ENCODE results near the gene TP53BP2.
"Not testable (repeated sequence)": the region's sequence is repeated elsewhere in the genome, so short reads cannot be mapped to it uniquely, and the experiment has no call there.

TP53BP2 gene

DNA sequence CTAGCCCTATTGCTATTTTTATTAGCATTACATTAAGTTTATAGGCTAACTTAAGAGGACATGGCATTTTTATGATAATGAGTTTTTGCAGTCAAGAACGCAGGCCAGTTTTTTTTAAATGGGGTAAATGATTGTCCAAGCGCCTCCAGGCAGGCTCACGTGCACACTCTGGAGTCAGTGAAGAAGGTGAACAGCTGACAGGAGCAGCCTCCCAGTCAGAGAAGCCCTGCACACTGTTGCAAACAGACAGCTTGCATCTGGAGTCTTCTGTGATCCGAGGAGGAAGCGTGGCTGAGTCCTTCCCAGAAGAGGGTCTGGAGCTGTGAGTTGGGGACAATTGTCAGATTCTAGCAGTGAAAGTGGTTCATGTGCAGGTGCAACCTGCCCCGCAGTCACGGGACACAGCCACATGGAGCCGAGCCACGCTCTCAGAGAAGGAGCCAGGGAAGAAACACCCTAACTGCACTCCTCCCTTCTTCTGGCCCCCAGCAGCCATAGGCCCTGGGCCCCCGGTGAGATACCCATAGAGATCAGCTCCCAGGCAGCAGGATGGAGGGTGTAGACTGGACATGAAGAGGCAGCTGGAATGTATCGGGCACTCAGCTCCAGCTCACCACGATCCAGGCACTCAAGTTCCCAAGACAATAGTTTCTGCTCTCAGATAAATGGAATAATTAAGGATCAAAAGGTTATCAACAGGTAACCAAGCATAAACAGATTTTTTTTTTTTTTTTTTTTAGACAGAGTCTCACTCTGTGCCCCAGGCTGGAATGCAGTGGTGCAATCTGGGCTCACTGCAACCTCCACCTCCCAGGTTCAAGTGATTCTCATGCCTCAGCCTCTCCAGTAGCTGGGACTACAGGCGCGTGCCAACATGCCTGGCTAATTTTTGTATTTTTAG lies 107.0 kb downstream of the TP53BP2 start:
- no peak for DNase-seq

DNA sequence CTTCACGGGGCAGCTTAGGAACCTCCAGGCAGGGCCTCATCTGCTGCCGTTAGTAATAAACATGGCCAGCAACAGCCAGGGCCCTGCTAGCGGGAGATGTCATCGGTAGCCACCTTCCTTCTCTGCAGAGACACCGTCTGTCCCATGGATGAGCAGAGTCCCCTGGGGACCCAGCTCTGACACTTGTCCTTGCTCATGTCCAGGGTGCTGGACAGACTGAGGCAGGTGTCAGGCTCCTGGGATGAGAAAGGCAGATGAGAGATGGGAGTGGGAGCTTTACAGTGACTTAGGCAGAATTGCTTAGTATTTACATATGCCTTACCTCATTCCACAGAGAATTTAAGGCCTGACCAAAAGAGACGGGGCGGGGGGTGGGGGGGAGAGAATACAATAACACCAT lies 108.4 kb downstream of the TP53BP2 start:
- DNase-seq = no peak

- DNase-seq = not testable (repeated sequence)
Measured at GRCh38 chr1:223736638-223737037, 109.1 kb downstream of the TP53BP2 start.

DNA sequence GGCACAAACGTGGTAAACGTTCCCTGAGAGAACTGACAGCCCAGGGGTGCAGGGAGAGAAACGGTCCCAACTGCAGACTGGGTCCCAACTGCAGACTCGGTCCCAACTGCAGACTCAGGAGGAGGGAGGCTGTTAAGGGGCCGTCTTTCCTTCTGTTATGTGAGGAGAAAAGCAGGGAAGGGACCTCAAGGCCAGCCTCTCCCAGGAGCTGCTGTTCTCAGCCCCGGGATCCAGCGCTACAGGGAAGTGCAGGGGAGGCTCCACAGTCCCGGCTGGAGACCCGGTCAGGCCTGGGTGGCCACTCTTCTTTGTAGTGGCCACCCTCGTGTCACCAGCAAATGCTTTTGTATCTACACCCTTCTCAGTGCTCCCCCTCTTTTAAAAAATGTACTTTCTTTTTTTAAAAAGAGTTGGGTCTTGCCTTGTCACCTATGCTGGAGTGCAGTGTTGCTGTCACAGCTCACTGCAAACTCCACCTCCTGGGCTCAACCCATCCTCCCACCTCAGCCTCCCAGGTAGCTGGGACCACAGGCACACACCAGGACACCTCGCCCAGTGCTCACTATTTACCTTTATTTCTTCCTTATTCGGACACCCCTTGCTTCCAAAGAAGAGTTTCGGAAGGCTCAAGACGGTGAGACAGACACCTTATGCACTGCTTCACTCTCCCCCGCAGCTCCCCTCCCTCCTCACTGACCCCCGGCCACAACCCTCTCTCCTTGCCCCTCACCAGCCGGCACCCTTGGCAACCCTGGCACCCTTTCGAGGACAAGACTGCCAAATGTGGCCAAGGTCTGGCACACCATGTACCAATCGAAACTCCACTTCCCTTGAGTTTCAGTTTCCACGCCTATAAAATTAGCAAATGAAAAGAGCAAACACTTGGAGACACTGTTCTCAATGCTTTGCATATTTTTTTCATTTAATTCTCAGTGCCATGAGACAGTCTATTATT lies 111.6 kb downstream of the TP53BP2 start:
- DNase-seq = no peak

DNA sequence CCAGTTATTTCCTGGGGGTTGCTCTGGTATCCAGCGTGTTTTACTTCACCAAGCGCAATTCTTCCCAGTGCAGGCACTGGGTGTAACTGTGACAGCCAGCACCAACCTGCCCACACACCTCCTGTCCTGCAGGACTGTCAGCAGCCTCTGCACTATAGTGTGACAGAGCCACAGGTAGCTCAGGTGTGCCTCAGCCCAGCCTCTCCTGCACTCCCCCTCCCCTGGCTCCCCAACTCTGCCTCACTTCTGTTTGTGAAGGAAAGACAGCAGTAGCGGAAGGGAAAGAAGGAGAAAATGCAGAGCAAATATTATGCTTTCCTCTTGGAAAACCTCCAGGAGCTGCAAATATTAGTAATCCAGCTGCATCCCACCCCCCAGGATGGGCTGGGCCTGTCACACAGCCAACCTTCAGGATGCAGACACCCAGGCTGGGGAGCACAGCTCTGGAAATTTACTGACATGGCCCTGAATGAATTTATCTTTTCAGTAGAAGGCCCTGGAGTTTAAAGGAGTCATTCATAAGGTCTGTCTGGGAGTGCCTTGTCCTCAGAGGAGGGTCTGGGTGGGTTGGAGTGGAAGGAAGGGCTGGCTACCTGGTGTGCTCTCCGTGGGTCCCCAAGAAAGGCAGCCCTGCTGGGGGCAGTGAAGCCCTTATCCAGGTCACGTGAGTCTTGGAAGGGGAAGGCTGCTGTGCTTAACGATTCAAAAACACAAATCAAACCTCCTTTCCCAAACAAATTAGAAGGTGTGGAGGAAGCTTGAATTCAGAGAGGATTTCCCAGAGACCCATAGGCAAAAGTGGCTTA lies 112.6 kb downstream of the TP53BP2 start:
- no peak for DNase-seq

GRCh38 chr1:223731133-223731770 lies 114.5 kb downstream of the TP53BP2 start:
- no peak for DNase-seq

GRCh38 chr1:223730479-223731132 lies 115.1 kb downstream of the TP53BP2 start:
- no peak for DNase-seq

GRCh38 chr1:223729906-223730305 lies 115.8 kb downstream of the TP53BP2 start:
- no peak for DNase-seq

Measured in stimulated activated naive CD4-positive, alpha-beta T cell (primary cell).